Panc1 (cell line): ENCODE measurements around the gene SNX7. TPM values are rescaled to one million over a fixed set of nuclear protein-coding genes. Genes with fewer than 3 reads are reported as not detected.

Experiments
- ATAC-seq: fragments of 200-7000 bp; cut with Tn5 transposase; 2 replicates; pipeline ENCODE4 v1.9.1; 2020; ENCODE audit warnings: mild to moderate bottlenecking, moderate library complexity
- BruUV-seq: library from RNA; stranded (reverse); fragments of 400-500 nt; replicated peaks from 2 replicates; lab custom pipeline; 2021; lab: Mats Ljungman, UMichigan
- CTCF ChIA-PET: fragments of 300-600 bp; sonication (Branson Sonifier 250); formaldehyde crosslinking; loops from one replicate; lab custom pipeline; 2022; ENCODE audit warnings: antibody characterized with exemption; lab: Charles Lee
- POLR2A ChIA-PET: fragments of 300-600 bp; sonication (Branson Sonifier 250); formaldehyde crosslinking; loops from one replicate; lab custom pipeline; 2022; ENCODE audit warnings: antibody characterized with exemption; lab: Charles Lee
- DNase-seq: peaks from one replicate; pipeline ENCODE4 v3.0.0-alpha.2; 2010; ENCODE audit warnings: low read depth, low spot score
- H3K27ac ChIP-seq: 2 replicates; pipeline ENCODE4 v1.5.1; 2011; ENCODE audit warnings: mild to moderate bottlenecking, low read length, inconsistent platforms
- H3K27me3 ChIP-seq: fragments of 200-500 bp; sonication (Bioruptor generic); 2 replicates; pipeline ENCODE4 v1.6.0; 2014; ENCODE audit warnings: low read length, inconsistent platforms; ENCODE audit not compliant: control insufficient read depth, insufficient read depth
- H3K36me3 ChIP-seq: fragments of 200-500 bp; sonication (Bioruptor generic); 2 replicates; pipeline ENCODE4 v1.5.1; 2014; ENCODE audit warnings: inconsistent platforms, mild to moderate bottlenecking, low read length, moderate library complexity; ENCODE audit not compliant: control insufficient read depth, insufficient read depth
- H3K4me1 ChIP-seq: 2 replicates; pipeline ENCODE4 v1.5.1; 2011; ENCODE audit warnings: inconsistent platforms, mild to moderate bottlenecking, low read length, moderate library complexity; ENCODE audit not compliant: control insufficient read depth, insufficient read depth
- H3K4me3 ChIP-seq, 2 experiments: 2 replicates each; pipeline ENCODE4 v1.5.1; 2011 to 2012; ENCODE audit warnings: low read depth in 2 of 2, low read length in 2 of 2, mild to moderate bottlenecking in 2 of 2, inconsistent platforms in 1 of 2, moderate library complexity in 1 of 2
- H3K9me3 ChIP-seq: fragments of 200-500 bp; sonication (Bioruptor generic); 2 replicates; pipeline ENCODE4 v1.5.1; 2014; ENCODE audit warnings: low read depth, mild to moderate bottlenecking, inconsistent platforms, low read length, moderate library complexity; ENCODE audit not compliant: control insufficient read depth, insufficient read depth
- CTCF ChIP-seq: fragments of 450-650 bp; IDR thresholded peaks from 2 replicates; pipeline ENCODE4 v1.5.1; 2017; ENCODE audit warnings: mild to moderate bottlenecking
- POLR2AphosphoS5 ChIP-seq: IDR thresholded peaks from 2 replicates; pipeline ENCODE4 v1.6.1; 2012; ENCODE audit warnings: mild to moderate bottlenecking, low read depth, low read length, moderate library complexity
- REST ChIP-seq, 2 experiments: IDR thresholded peaks; 2 replicates each; pipeline ENCODE4 v1.6.1; 2011 to 2012; ENCODE audit warnings: low read depth in 2 of 2, control low read depth in 1 of 2, low read length in 1 of 2, mild to moderate bottlenecking in 1 of 2, moderate library complexity in 1 of 2; ENCODE audit not compliant: insufficient read depth in 1 of 2
- SIN3A ChIP-seq: IDR thresholded peaks from 2 replicates; pipeline ENCODE4 v1.6.1; 2012; ENCODE audit warnings: low read depth, mild to moderate bottlenecking, low read length, moderate library complexity, borderline replicate concordance; ENCODE audit not compliant: insufficient read depth
- TCF7L2 ChIP-seq: IDR thresholded peaks from 2 replicates; pipeline ENCODE4 v1.6.1; 2011; ENCODE audit warnings: mild to moderate bottlenecking, low read depth, low read length, inconsistent platforms
- in situ Hi-C: cut with HindIII; loops from 2 replicates; pipeline ENCODE4 v1.10.0; 2016; ENCODE audit warnings: low sequenced_read_pairs, low pct_unique_long_range_greater_than_20kb
- intact Hi-C: fragments of 100-400 bp; cut with micrococcal nuclease; formaldehyde crosslinking; loops from one replicate; pipeline ENCODE4 v1.10.0; 2022; ENCODE audit not compliant: unreplicated experiment
- total RNA-seq: library from RNA; stranded (reverse); gene quantifications from one replicate; pipeline ENCODE4 v1.2.1, GENCODE V29; 2021; ENCODE audit not compliant: unreplicated experiment

SNX7 gene
- total RNA-seq, 1 experiment from 2014 or later, result 37.4 TPM

GRCh38 chr1:98764485-98764884 lies 103.0 kb downstream of the SNX7 start:
- ATAC-seq, result no peak
- no peak overlapping the region for H3K27ac ChIP-seq
- no peaks in the 10 kb centered on the region; the same call in 1 of the 2 replicates for H3K36me3 ChIP-seq
- BruUV-seq, result no TSS peak
- no peaks in the 10 kb centered on the region for H3K27me3 ChIP-seq
- no peaks in the 10 kb centered on the region for H3K9me3 ChIP-seq
- intact Hi-C loops, result no loop called here
- ChIA-PET CTCF (no interaction called here), POLR2A (no interaction called here)
- in situ Hi-C loops, result no loop called here
- DNase-seq, result no peak
- H3K4me1 ChIP-seq, result no peaks in the 10 kb centered on the region
- no peak overlapping the region for H3K4me3 ChIP-seq
- no peak for TF ChIP-seq SIN3A
- no peak for TF ChIP-seq POLR2AphosphoS5
- TF ChIP-seq REST (IDR thresholded peaks at IDR 0.05; ENCODE audit: insufficient read depth in 1 of 2, low read depth in 2 of 2, low read length in 1 of 2), result no peak
- TF ChIP-seq TCF7L2, result no peak
- TF ChIP-seq CTCF, result no peak

GRCh38 chr1:98766255-98766654 lies 104.7 kb downstream of the SNX7 start:
- Histone ChIP-seq H3K9me3 (no peaks in the 10 kb centered on the region), H3K4me3 (no peak overlapping the region), H3K27ac (no peak overlapping the region), H3K27me3 (no peaks in the 10 kb centered on the region), H3K4me1 (no peaks in the 10 kb centered on the region), H3K36me3 (no peaks in the 10 kb centered on the region)
- ChIA-PET CTCF (no interaction called here), POLR2A (no interaction called here)
- TF ChIP-seq REST (IDR thresholded peaks at IDR 0.05; ENCODE audit: insufficient read depth in 1 of 2, low read depth in 2 of 2, low read length in 1 of 2) (no peak), TCF7L2 (no peak), POLR2AphosphoS5 (no peak), CTCF (no peak), SIN3A (no peak)
- intact Hi-C loops, result no loop called here
- BruUV-seq, result no TSS peak
- no peak for ATAC-seq
- no peak for DNase-seq
- in situ Hi-C loops, result no loop called here
